Adrenal gland (tissue), 12 donors: Measurements from ENCODE around the gene ACAD9. TPM values are rescaled to one million over a fixed set of nuclear protein-coding genes. Genes with fewer than 3 reads are reported as not detected.

Source experiments
- DNase-seq, 7 donors: peaks; one replicate each; pipeline ENCODE4 v3.0.0-alpha.2; 2019 to 2020
- H3K27ac ChIP-seq, 5 donors: fragments of 200-600 bp; sonication (generic) in 4 of 5; 1 replicate in 3 of 5; 2 replicates in 2 of 5; pipeline versions ENCODE4 v1.5.1 to v1.8.0; 2016 to 2020; ENCODE audit warnings: mild to moderate bottlenecking in 1 of 5
- H3K27me3 ChIP-seq: fragments of 200-600 bp; 2 replicates; pipeline ENCODE4 v1.8.0; 2021
- H3K36me3 ChIP-seq, 2 donors: fragments of 200-600 bp; replicated peaks in 1 of 2; 1 replicate in 1 of 2; 2 replicates in 1 of 2; pipeline versions ENCODE4 v1.5.1 to v1.8.0; 2018 to 2022
- H3K4me1 ChIP-seq, 2 donors: fragments of 200-600 bp; replicated peaks in 1 of 2; 1 replicate in 1 of 2; 2 replicates in 1 of 2; pipeline versions ENCODE4 v1.5.1 to v1.8.0; 2018 to 2021
- H3K4me3 ChIP-seq, 4 donors: fragments of 200-600 bp; sonication (generic) in 3 of 4; one replicate each; pipeline ENCODE4 v1.5.1; 2016 to 2018
- H3K9me3 ChIP-seq, 3 donors: fragments of 200-600 bp; sonication (generic) in 1 of 3; replicated peaks in 1 of 3; 1 replicate in 2 of 3; 2 replicates in 1 of 3; pipeline versions ENCODE4 v1.5.1 to v1.8.0; 2016 to 2021
- CTCF ChIP-seq, 6 experiments: fragments of 450-650 bp in 4 of 6; fragments of 200-600 bp in 2 of 6; sonication (generic) in 1 of 6; IDR thresholded peaks; 1 replicate in 5 of 6; 2 replicates in 1 of 6; pipeline versions ENCODE4 v1.5.1 to v1.8.0; 2016 to 2021; ENCODE audit warnings: antibody characterized with exemption in 6 of 6, mild to moderate bottlenecking in 2 of 6, moderate library complexity in 1 of 6
- POLR2A ChIP-seq, 2 donors: fragments of 450-650 bp; IDR thresholded peaks; one replicate each; pipeline ENCODE4 v1.6.1; 2017; ENCODE audit warnings: antibody characterized with exemption in 2 of 2, mild to moderate bottlenecking in 2 of 2, moderate library complexity in 1 of 2
- WGBS, 4 donors: extraction: QIAGEN DNeasy Blood & Tissue Kit in 2 of 4; methylation state at CpG; one replicate each; pipeline versions ENCODE4 v1.1.5 to v1.1.7; 2013 to 2017; 5-methylcytosine and 5-hydroxymethylcytosine counted together
- intact Hi-C, 2 donors: fragments of 100-400 bp; cut with DNase I; formaldehyde crosslinking; loops; one replicate each; pipeline versions ENCODE4 v1.14.1 to v1.15.0; 2022 to 2023
- polyA plus RNA-seq, 3 donors: library from polyadenylated mRNA; stranded (reverse); fragments of 200-250 nt in 2 of 3; fragments of 350-450 nt in 1 of 3; fragmentation: Illumina TruSeq in 1 of 3; extraction: RNeasy Lipid Tissue Mini Kit (QIAGEN cat#74804) in 1 of 3; gene quantifications; one replicate each; pipeline ENCODE4 v1.2.3, GENCODE V29; 2013 to 2014
- total RNA-seq, 9 donors: library from RNA; depleted of rRNA in 4 of 9; stranded (reverse); fragments of >200 nt in 4 of 9; fragments of 120-200 nt in 1 of 9; fragmentation: NEBNext Ultra II Directional in 1 of 9; extraction: Animal tissue kit (Norgen Biotek cat#: 25700) in 1 of 9; gene quantifications; one replicate each; pipeline versions ENCODE4 v1.1.0 to v1.2.4, GENCODE V29; 2013 to 2023
- donor health status: healthy with polysubstance abuse.
- donor health status: Bipolar disorder and iron deficiency.
- donor health status: DM: yes; HTN: yes; CAD: no.
- donor health status: DM: no; HTN: no; CAD: no.
- donor health status: DM: no; HTN: no; CAD: no.
- donor health status: DM: yes; HTN: yes; CAD: no.

ACAD9 gene
- total and polyA plus RNA-seq, 12 donors: 39.1 to 68.0 (median 51.6) TPM

- Histone ChIP-seq H3K4me1 (peaks cover 6 to 9% of the 10 kb centered on the region in 2 donors), H3K4me3 (no peak overlapping the region), H3K27ac (no peak overlapping the region), H3K9me3 (no peaks in the 10 kb centered on the region), H3K27me3 (no peaks in the 10 kb centered on the region), H3K36me3 (no peaks in the 10 kb centered on the region)
- DNase-seq: no peak
- no peak for TF ChIP-seq POLR2A (IDR thresholded peaks at IDR 0.05)
- no peak for TF ChIP-seq CTCF (IDR thresholded peaks at IDR 0.05)
- intact Hi-C loops: no loop called here
- 61 to 78% (median 70%) methylated on average over 7 to 8 of the region's 8 CpGs for WGBS, 4 donors
Observed at GRCh38 chr3:128873244-128874022, 6.0 kb upstream of the ACAD9 start.

GRCh38 chr3:128874481-128875180 lies 4.8 kb upstream of the ACAD9 start:
- H3K4me1 ChIP-seq: peaks cover 7 to 12% of the 10 kb centered on the region in 2 donors
- H3K4me3 ChIP-seq: no peak overlapping the region
- WGBS, 4 donors: 54 to 59% (median 55%) methylated on average over 3 of the region's 3 CpGs
- TF ChIP-seq POLR2A (IDR thresholded peaks at IDR 0.05) (no peak), CTCF (IDR thresholded peaks at IDR 0.05) (no peak)
- DNase-seq: no peak
- no peak overlapping the region for H3K27ac ChIP-seq
- H3K27me3 ChIP-seq: no peaks in the 10 kb centered on the region
- H3K9me3 ChIP-seq: no peaks in the 10 kb centered on the region
- H3K36me3 ChIP-seq: no peaks in the 10 kb centered on the region
- intact Hi-C loops: no loop called here

- 44 to 55% (median 52%) methylated on average over 12 of the region's 12 CpGs for WGBS, 4 donors
Observed at GRCh38 chr3:128875556-128876120, 3.8 kb upstream of the ACAD9 start.

More at GRCh38 chr3:128875556-128876120, 3.8 kb upstream of the ACAD9 start:
- Histone ChIP-seq H3K36me3 (no peaks in the 10 kb centered on the region), H3K4me3 (no peak overlapping the region), H3K9me3 (no peaks in the 10 kb centered on the region), H3K27me3 (no peaks in the 10 kb centered on the region), H3K4me1 (peaks cover 11 to 22% of the 10 kb centered on the region in 2 donors), H3K27ac (no peak overlapping the region)
- peak in 6 of 7 donors; percentile 36 to 68 (median 50) for DNase-seq
- intact Hi-C loops: no loop called here
- TF ChIP-seq CTCF (IDR thresholded peaks at IDR 0.05): peak in 5 of 6 experiments; percentile 8 to 45 (median 35)
- TF ChIP-seq POLR2A (IDR thresholded peaks at IDR 0.05): no peak
